Astrocyte (in vitro differentiated cells and primary cell): ENCODE measurements around the gene TNFRSF13B.

Source experiments
- EZH2 ChIP-seq: IDR thresholded peaks from 2 replicates; pipeline ENCODE4 v1.6.1; 2012; ENCODE audit warnings: mild to moderate bottlenecking, low read length, inconsistent platforms; ENCODE audit not compliant: insufficient read depth
- TF ChIP-seq, protein P1 (sequence below): IDR thresholded peaks from 2 replicates; pipeline ENCODE4 v1.5.1; 2011; ENCODE audit warnings: low read depth, mild to moderate bottlenecking, inconsistent platforms, low read length, moderate library complexity; ENCODE audit not compliant: insufficient read depth

DNA sequence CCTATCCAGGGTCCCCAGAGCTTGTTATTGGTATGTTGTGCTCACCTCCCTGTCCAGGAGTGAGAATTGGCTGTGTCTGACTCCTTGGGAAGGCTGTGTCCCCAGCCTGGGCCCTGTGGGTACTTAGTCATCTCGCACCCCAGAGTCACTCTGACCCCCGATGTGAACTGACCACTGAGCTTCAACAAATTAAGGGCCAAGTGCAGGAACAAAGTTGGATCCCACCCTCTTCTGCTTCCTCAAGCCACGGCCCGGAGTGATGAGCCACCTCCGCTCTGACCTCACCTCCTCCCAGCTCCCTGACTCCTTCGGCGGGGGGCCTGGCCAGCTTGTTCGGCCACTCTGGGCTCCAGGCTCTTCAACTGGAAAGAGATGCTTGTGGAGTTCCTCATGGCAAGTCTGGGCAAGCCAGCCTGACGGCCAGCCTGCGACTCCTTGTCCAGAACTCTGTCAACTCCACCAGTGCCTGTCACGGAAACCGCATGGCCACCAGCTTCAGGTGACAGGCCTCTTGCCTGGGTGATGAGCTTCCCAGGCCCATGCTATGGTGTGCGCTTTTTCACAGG, 48.1 kb upstream of the TNFRSF13B start:
- TF ChIP-seq, protein P1, sequence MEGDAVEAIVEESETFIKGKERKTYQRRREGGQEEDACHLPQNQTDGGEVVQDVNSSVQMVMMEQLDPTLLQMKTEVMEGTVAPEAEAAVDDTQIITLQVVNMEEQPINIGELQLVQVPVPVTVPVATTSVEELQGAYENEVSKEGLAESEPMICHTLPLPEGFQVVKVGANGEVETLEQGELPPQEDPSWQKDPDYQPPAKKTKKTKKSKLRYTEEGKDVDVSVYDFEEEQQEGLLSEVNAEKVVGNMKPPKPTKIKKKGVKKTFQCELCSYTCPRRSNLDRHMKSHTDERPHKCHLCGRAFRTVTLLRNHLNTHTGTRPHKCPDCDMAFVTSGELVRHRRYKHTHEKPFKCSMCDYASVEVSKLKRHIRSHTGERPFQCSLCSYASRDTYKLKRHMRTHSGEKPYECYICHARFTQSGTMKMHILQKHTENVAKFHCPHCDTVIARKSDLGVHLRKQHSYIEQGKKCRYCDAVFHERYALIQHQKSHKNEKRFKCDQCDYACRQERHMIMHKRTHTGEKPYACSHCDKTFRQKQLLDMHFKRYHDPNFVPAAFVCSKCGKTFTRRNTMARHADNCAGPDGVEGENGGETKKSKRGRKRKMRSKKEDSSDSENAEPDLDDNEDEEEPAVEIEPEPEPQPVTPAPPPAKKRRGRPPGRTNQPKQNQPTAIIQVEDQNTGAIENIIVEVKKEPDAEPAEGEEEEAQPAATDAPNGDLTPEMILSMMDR = no peak
- TF ChIP-seq EZH2 = no peak
